GM12878 (cell line): ENCODE results near the gene UBQLN4.

ENCODE experiments used
- EP300 ChIP-seq, 2 experiments: fragments of 150-350 bp in 1 of 2; IDR thresholded peaks; 2 replicates each; pipeline ENCODE4 v1.6.1; 2011 to 2012; ENCODE audit warnings: low read depth in 2 of 2, low read length in 2 of 2, borderline replicate concordance in 1 of 2, improper control_type of control experiment in 1 of 2, inconsistent platforms in 1 of 2; ENCODE audit not compliant: control insufficient read depth in 1 of 2
- JUND ChIP-seq: IDR thresholded peaks from 2 replicates; pipeline ENCODE4 v1.6.1; 2012; ENCODE audit warnings: low read depth, mild to moderate bottlenecking, low read length, improper control_type of control experiment, moderate library complexity
- SRF ChIP-seq, 2 experiments: IDR thresholded peaks; 2 replicates each; pipeline ENCODE4 v1.6.1; 2011; ENCODE audit warnings: low read depth in 2 of 2, low read length in 2 of 2, mild to moderate bottlenecking in 1 of 2, moderate library complexity in 1 of 2
- ZNF274 ChIP-seq: IDR thresholded peaks from one replicate; pipeline ENCODE4 v1.8.0; 2011; ENCODE audit not compliant: insufficient read length, insufficient read depth
- TF ChIP-seq, protein P1 (sequence below): IDR thresholded peaks from 2 replicates; pipeline ENCODE4 v1.6.1; 2012; ENCODE audit warnings: low read depth, low read length, improper control_type of control experiment
- TF ChIP-seq, protein P2 (sequence below): fragments of 450-650 bp; IDR thresholded peaks from 2 replicates; pipeline ENCODE4 v1.6.1; 2017; ENCODE audit warnings: mild to moderate bottlenecking

GRCh38 chr1:156009404-156009803 is 44.2 kb downstream of the UBQLN4 start:
- TF ChIP-seq ZNF274 (no peak), JUND (no peak), SRF (IDR thresholded peaks at IDR 0.05; ENCODE audit: low read depth in 2 of 2, low read length in 2 of 2) (no peak), EP300 (IDR thresholded peaks at IDR 0.05; ENCODE audit: borderline replicate concordance in 1 of 2, control insufficient read depth in 1 of 2, low read depth in 2 of 2, low read length in 2 of 2) (no peak)
- TF ChIP-seq, protein P1, sequence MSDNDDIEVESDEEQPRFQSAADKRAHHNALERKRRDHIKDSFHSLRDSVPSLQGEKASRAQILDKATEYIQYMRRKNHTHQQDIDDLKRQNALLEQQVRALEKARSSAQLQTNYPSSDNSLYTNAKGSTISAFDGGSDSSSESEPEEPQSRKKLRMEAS = no peak
- TF ChIP-seq, protein P2, sequence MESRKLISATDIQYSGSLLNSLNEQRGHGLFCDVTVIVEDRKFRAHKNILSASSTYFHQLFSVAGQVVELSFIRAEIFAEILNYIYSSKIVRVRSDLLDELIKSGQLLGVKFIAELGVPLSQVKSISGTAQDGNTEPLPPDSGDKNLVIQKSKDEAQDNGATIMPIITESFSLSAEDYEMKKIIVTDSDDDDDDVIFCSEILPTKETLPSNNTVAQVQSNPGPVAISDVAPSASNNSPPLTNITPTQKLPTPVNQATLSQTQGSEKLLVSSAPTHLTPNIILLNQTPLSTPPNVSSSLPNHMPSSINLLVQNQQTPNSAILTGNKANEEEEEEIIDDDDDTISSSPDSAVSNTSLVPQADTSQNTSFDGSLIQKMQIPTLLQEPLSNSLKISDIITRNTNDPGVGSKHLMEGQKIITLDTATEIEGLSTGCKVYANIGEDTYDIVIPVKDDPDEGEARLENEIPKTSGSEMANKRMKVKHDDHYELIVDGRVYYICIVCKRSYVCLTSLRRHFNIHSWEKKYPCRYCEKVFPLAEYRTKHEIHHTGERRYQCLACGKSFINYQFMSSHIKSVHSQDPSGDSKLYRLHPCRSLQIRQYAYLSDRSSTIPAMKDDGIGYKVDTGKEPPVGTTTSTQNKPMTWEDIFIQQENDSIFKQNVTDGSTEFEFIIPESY = no peak
